PC-3 (cell line): ENCODE measurements around the gene BGLAP. TPM values are rescaled to one million over a fixed set of nuclear protein-coding genes. Genes with fewer than 3 reads are reported as not detected.

ENCODE experiments used
- ATAC-seq: fragments of 200-7000 bp; cut with Tn5 transposase; 2 replicates; pipeline ENCODE4 v1.9.1; 2020; ENCODE audit warnings: mild to moderate bottlenecking, moderate library complexity
- BruUV-seq: library from RNA; stranded (reverse); fragments of 400-500 nt; replicated peaks from 2 replicates; lab custom pipeline; 2021; lab: Mats Ljungman, UMichigan
- CTCF ChIA-PET: fragments of 300-600 bp; sonication (Branson Sonifier 250); formaldehyde crosslinking; loops from one replicate; lab custom pipeline; 2022; ENCODE audit warnings: antibody characterized with exemption; lab: Charles Lee
- POLR2A ChIA-PET: fragments of 300-600 bp; sonication (Branson Sonifier 250); formaldehyde crosslinking; loops from one replicate; lab custom pipeline; 2022; ENCODE audit warnings: antibody characterized with exemption; ENCODE audit not compliant: unreplicated experiment; lab: Charles Lee
- DNase-seq: peaks from one replicate; pipeline ENCODE4 v3.0.0-alpha.2; 2015
- H2AFZ ChIP-seq: fragments of 300-600 bp; sonication (generic); 2 replicates; pipeline ENCODE4 v1.6.0; 2016; ENCODE audit warnings: antibody characterized with exemption, low read length
- H3F3A ChIP-seq: fragments of 300-600 bp; sonication (generic); one replicate; pipeline ENCODE4 v1.6.0; 2017; ENCODE audit warnings: antibody characterized with exemption, low read length, control low read depth, mild to moderate bottlenecking; ENCODE audit not compliant: unreplicated experiment
- H3K27ac ChIP-seq: fragments of 300-600 bp; sonication (generic); 2 replicates; pipeline ENCODE4 v1.5.1; 2016; ENCODE audit warnings: mild to moderate bottlenecking, low read length
- H3K27me3 ChIP-seq: fragments of 300-600 bp; sonication (generic); 2 replicates; pipeline ENCODE4 v1.6.1; 2016; ENCODE audit warnings: low read length, mixed read lengths
- H3K36me3 ChIP-seq: fragments of 300-600 bp; sonication (generic); 2 replicates; pipeline ENCODE4 v1.6.1; 2016; ENCODE audit warnings: low read depth, mixed run types, low read length, mixed read lengths
- H3K4me1 ChIP-seq: fragments of 300-600 bp; sonication (generic); 2 replicates; pipeline ENCODE4 v1.5.1; 2016; ENCODE audit warnings: low read length; ENCODE audit not compliant: insufficient read depth
- H3K4me2 ChIP-seq: fragments of 300-600 bp; sonication (generic); 2 replicates; pipeline ENCODE4 v1.6.0; 2016; ENCODE audit warnings: low read length
- H3K4me3 ChIP-seq: fragments of 300-600 bp; sonication (generic); 2 replicates; pipeline ENCODE4 v1.5.1; 2016; ENCODE audit warnings: mild to moderate bottlenecking, low read length, mixed read lengths
- H3K79me2 ChIP-seq: fragments of 300-600 bp; sonication (generic); 2 replicates; pipeline ENCODE4 v1.6.1; 2017; ENCODE audit warnings: low read length, mixed read lengths
- H3K9ac ChIP-seq: fragments of 300-600 bp; sonication (generic); 2 replicates; pipeline ENCODE4 v1.6.0; 2016; ENCODE audit warnings: mild to moderate bottlenecking, low read length
- H3K9me2 ChIP-seq: fragments of 300-600 bp; sonication (generic); replicated peaks from 2 replicates; pipeline ENCODE4 v1.6.1; 2016; ENCODE audit warnings: mixed run types, low read length, mixed read lengths
- H3K9me3 ChIP-seq: fragments of 300-600 bp; sonication (generic); 2 replicates; pipeline ENCODE4 v1.6.1; 2016; ENCODE audit warnings: low read length, mixed read lengths
- H4K20me1 ChIP-seq: fragments of 300-600 bp; sonication (generic); 2 replicates; pipeline ENCODE4 v1.6.1; 2016; ENCODE audit warnings: low read length, mixed read lengths
- CTCF ChIP-seq: fragments of 300-600 bp; sonication (generic); conservative IDR thresholded peaks from 2 replicates; pipeline ENCODE4 v1.5.1; 2017; ENCODE audit warnings: antibody characterized with exemption, low read depth, mild to moderate bottlenecking, low read length
- EZH2 ChIP-seq: fragments of 300-600 bp; sonication (generic); IDR thresholded peaks from one replicate; pipeline ENCODE4 v1.6.1; 2017; ENCODE audit warnings: antibody characterized with exemption, mild to moderate bottlenecking, low read length; ENCODE audit not compliant: unreplicated experiment
- EZH2phosphoT487 ChIP-seq: fragments of 300-600 bp; sonication (generic); IDR thresholded peaks from 2 replicates; pipeline ENCODE4 v1.6.1; 2018; ENCODE audit warnings: mild to moderate bottlenecking, antibody characterized with exemption, low read length, borderline replicate concordance
- intact Hi-C: fragments of 100-400 bp; cut with micrococcal nuclease; formaldehyde crosslinking; loops from 2 replicates; pipeline ENCODE4 v1.9.0; 2023
- total RNA-seq: library from RNA; depleted of rRNA; stranded (reverse); fragments of >200 nt; gene quantifications from 2 replicates; pipeline ENCODE4 v1.2.3, GENCODE V29; 2014

The BGLAP gene
- total RNA-seq, 1 experiment from 2014 or later: 2.5 TPM

DNA sequence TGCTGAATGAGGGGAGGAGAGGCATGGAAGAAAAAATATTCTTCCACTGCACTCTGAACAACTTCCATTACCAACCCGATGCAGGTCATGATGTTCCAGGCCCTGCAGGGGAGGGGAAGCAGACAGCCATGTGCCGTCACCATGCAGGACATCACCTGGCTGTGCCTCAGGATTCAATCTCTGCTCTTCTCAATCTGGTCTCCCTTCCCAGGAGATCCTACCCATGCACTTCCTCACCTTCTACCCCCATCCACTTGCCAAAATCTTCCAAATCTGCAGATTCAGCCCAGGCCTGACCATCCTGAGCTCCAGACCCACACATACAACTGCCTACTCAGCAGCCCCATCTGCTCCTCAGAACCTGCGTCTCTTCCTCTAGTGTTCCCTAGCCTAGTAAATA lies 11.7 kb downstream of the BGLAP start:
- Histone ChIP-seq H3K36me3 (peaks cover 78% of the 10 kb centered on the region), H3K9ac (no peak overlapping the region), H3K4me1 (no peaks in the 10 kb centered on the region), H2AFZ (no peak overlapping the region), H3K27ac (no peak overlapping the region), H3K9me3 (no peaks in the 10 kb centered on the region), H3F3A (peaks cover 3% of the 10 kb centered on the region), H3K27me3 (no peaks in the 10 kb centered on the region), H3K4me3 (no peak overlapping the region), H3K9me2 (no peaks in the 10 kb centered on the region), H3K79me2 (no peaks in the 10 kb centered on the region), H4K20me1 (no peaks in the 10 kb centered on the region), H3K4me2 (no peak overlapping the region)
- ATAC-seq (no peak), DNase-seq (no peak)
- no TSS peak for BruUV-seq
- CTCF ChIA-PET: no interaction called here
- POLR2A ChIA-PET: no interaction called here
- intact Hi-C loops: no loop called here
- TF ChIP-seq EZH2 (no peak), CTCF (no peak), EZH2phosphoT487 (no peak)

DNA sequence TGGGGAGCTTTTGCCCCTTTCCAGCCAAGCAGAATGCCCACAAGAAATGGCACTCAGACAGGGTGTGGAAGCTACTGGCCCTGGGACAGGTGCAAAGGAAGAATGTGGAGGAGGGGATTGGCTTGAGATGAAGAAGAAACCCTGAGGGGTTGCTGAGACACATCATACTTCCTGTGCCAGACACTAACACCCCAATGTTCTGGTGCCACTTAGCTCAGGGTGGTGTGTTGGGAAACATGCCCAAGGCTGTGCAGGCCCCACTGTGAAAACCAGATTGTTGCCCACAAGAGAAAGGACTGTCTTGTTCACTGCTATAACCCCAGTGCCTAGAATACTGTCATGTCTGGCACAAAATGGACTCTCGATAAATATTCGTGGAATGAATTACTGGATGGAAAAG lies 15.7 kb downstream of the BGLAP start:
- Histone ChIP-seq H3K4me1 (peaks cover 9% of the 10 kb centered on the region), H3K27me3 (no peaks in the 10 kb centered on the region), H3K27ac (no peak overlapping the region), H3K36me3 (peaks cover 74% of the 10 kb centered on the region), H3K9ac (no peak overlapping the region), H4K20me1 (0 out of 2 replicates have a peak, but pooled peaks cover under 1% of the 10 kb centered on the region), H3K9me2 (no peaks in the 10 kb centered on the region), H3K9me3 (no peaks in the 10 kb centered on the region), H3K4me3 (no peak overlapping the region), H2AFZ (no peak overlapping the region), H3K79me2 (peaks cover 3% of the 10 kb centered on the region; the same call in 1 of the 2 replicates), H3F3A (peaks cover 2% of the 10 kb centered on the region), H3K4me2 (no peak overlapping the region)
- intact Hi-C loops: no loop called here
- ATAC-seq (no peak), DNase-seq (no peak)
- ChIA-PET CTCF (no interaction called here), POLR2A (no interaction called here)
- TF ChIP-seq EZH2phosphoT487 (no peak), EZH2 (no peak), CTCF (no peak)
- no TSS peak for BruUV-seq

- Histone ChIP-seq H3K9ac (no peak overlapping the region), H3K9me3 (no peaks in the 10 kb centered on the region), H2AFZ (no peak overlapping the region), H3K4me1 (peaks cover 20% of the 10 kb centered on the region), H3K4me3 (no peak overlapping the region), H3K4me2 (no peak overlapping the region), H3F3A (peaks cover 9% of the 10 kb centered on the region), H3K27ac (no peak overlapping the region), H3K79me2 (peaks cover 3% of the 10 kb centered on the region; the same call in 1 of the 2 replicates), H3K36me3 (peaks cover 66% of the 10 kb centered on the region), H3K27me3 (no peaks in the 10 kb centered on the region), H4K20me1 (0 out of 2 replicates have a peak, but pooled peaks cover 4% of the 10 kb centered on the region), H3K9me2 (no peaks in the 10 kb centered on the region)
- ChIA-PET POLR2A (no interaction called here), CTCF (no interaction called here)
- BruUV-seq: no TSS peak
- TF ChIP-seq EZH2phosphoT487: no peak
- no peak for TF ChIP-seq EZH2
- TF ChIP-seq CTCF: no peak
- DNase-seq (no peak), ATAC-seq (no peak)
- intact Hi-C loops: no loop called here
Measured at GRCh38 chr1:156258859-156259258, 16.9 kb downstream of the BGLAP start.
